ENCODE data around the gene SHKBP1. TPM values are rescaled to one million over a fixed set of nuclear protein-coding genes. Genes with fewer than 3 reads are reported as not detected.

SHKBP1 gene
- total RNA-seq, 1 experiment from 2014 or later = 92.9 TPM

DNA sequence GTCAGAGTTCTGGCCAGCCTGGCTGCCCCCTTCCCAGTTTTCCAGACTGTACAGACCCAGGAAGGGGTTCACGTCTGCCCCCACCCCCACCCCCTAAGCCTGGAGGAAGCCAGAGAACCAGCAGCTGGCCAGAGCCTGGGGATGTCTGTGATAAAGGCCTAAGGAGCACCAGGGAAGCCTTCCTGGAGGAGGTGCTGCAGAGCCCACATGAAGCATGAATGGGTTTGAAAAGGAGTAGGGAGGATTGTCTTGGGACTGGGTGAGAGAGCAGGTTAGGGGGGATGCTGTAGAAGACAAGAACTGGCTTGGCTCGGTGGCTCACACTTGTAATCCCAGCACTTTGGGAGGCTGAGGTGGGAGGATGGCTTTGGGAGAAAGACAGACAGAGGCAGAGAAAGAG is 5.8 kb downstream of the SHKBP1 start:
- H3K27me3 Mint-ChIP-seq (ENCODE audit: low read depth) = no peaks in the 10 kb centered on the region; the same call in 1 of the 2 replicates
- H2BK20ac ChIP-seq (ENCODE audit: low read depth, low read length, poor library complexity, severe bottlenecking) = no peak overlapping the region

More for the DNA sequence above, 5.8 kb downstream of the SHKBP1 start:
- Histone ChIP-seq H2BK15ac (ENCODE audit: low read depth, low read length) (no peak overlapping the region), H3K56ac (ENCODE audit: insufficient read length, low read depth, low read length) (no peak overlapping the region), H2AK5ac (ENCODE audit: insufficient read length, low read length) (no peak overlapping the region), H3K79me1 (ENCODE audit: insufficient read depth, low read depth, low read length, poor library complexity, severe bottlenecking) (no peaks in the 10 kb centered on the region), H2AFZ (ENCODE audit: low read length) (no peak overlapping the region), H3K9me3 (ENCODE audit: control insufficient read depth, low read depth, low read length) (no peaks in the 10 kb centered on the region), H2BK120ac (ENCODE audit: low read depth, low read length, poor library complexity, severe bottlenecking) (no peak overlapping the region), H3K9ac (ENCODE audit: extremely low read depth, insufficient read length, low read length) (no peak overlapping the region), H3K23me2 (ENCODE audit: insufficient read length, low read depth, low read length, poor library complexity, severe bottlenecking) (peaks cover 1% of the 10 kb centered on the region), H3K4me1 (ENCODE audit: insufficient read depth, low read length) (peaks cover 3% of the 10 kb centered on the region; the same call in 1 of the 2 replicates), H3K27me3 (ENCODE audit: insufficient read depth, low read length) (no peaks in the 10 kb centered on the region), H4K5ac (ENCODE audit: insufficient read length, low read depth, low read length) (no peak overlapping the region), H3K18ac (ENCODE audit: insufficient read length, low read depth, low read length) (no peak overlapping the region), H3K27ac (ENCODE audit: insufficient read length, low read depth, low read length) (no peak overlapping the region), H2BK5ac (ENCODE audit: insufficient read length, low read length) (no peak overlapping the region), H2BK12ac (ENCODE audit: insufficient read length, low read depth, low read length) (no peak overlapping the region), H3K14ac (ENCODE audit: insufficient read depth, low read length) (no peak overlapping the region), H3K23ac (ENCODE audit: insufficient read length, low read depth, low read length) (no peak overlapping the region), H4K8ac (replicated peaks; ENCODE audit: insufficient read length, low read depth, low read length) (no peak overlapping the region), H3K79me2 (ENCODE audit: insufficient read depth, low read length) (no peaks in the 10 kb centered on the region), H3T11ph (ENCODE audit: low read length) (no peak overlapping the region), H4K20me1 (ENCODE audit: control insufficient read depth, insufficient read depth, insufficient read length) (no peaks in the 10 kb centered on the region), H4K91ac (ENCODE audit: insufficient read length, low read depth, low read length) (no peak overlapping the region), H3K4ac (ENCODE audit: low read depth, low read length) (no peak overlapping the region), H3K4me2 (ENCODE audit: insufficient read depth, insufficient read length, low read length) (no peak overlapping the region)
- TF ChIP-seq CTCF (conservative IDR thresholded peaks at IDR 0.05) = no peak
- DNase-seq = no peak
- no CpG with 5 or more reads among the region's 2 CpGs for WGBS (ENCODE audit: extremely low coverage, insufficient read length, low lambda C conversion rate)
- peaks cover 9 to 11% of the 10 kb centered on the region in 2 experiments for H3K4me1 Mint-ChIP-seq
- H3K27ac Mint-ChIP-seq = no peak overlapping the region; a peak in 1 of 7 replicates
- peaks cover 33 to 75% (median 58%) of the 10 kb centered on the region in 3 experiments for H3K36me3 Mint-ChIP-seq (ENCODE audit: insufficient read depth in 1 of 3, low read depth in 3 of 3)
- no peaks in the 10 kb centered on the region for H3K9me3 Mint-ChIP-seq
- 0 out of 5 replicates have a peak overlapping the region, but pooled peaks of 1 of the 2 experiments have one; percentile 7 for H3K4me3 Mint-ChIP-seq
